ENCODE data around the gene MATCAP1. TPM values are rescaled to one million over a fixed set of nuclear protein-coding genes. Genes with fewer than 3 reads are reported as not detected.
A peak's percentile ranks its signal among the peaks of the same experiment; 100 is the strongest.

MATCAP1 gene
- total and polyA plus RNA-seq, 4 donors: 1.5 to 4.8 (median 3.2) TPM

DNA sequence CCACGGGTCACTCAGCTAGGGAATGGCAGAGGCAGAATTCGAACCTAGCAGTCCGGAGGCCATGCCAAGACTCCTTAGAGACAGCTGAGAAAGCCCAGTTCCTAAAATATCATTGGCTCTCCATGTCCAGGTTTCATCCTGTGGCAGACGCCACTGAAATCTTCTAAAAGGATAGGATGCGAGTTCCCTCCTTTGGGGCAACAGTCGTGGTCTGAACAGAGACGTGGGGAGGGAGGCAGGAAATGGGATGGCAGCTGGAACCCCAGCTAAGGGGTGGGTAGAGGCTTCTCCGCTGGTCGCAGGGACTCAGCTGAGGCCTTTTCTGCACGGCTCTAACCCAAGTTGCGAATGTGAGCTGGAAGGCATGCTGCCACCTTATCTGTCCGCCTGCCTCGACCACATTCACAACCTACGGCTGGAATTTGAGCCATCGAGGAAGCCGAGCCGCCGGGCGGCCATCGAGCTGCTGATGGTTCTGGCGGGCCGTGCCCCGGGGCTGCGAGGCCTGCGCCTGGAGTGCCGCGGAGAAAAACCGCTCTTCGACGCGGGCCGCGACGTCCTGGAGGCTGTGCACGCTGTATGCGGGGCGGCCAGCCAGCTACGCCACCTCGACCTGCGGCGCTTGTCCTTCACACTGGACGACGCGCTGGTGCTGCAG is 21.1 kb downstream of the MATCAP1 start:
- H3K4me1 ChIP-seq (ENCODE audit: control insufficient read depth in 4 of 4, insufficient read depth in 4 of 4, low read length in 3 of 4): peaks cover 26 to 50% (median 41%) of the 10 kb centered on the region in 4 donors
- H3K9me3 ChIP-seq (ENCODE audit: control insufficient read depth in 4 of 4, low read length in 3 of 4): no peaks in the 10 kb centered on the region
- no peak overlapping the region for H3K9ac ChIP-seq (ENCODE audit: low read depth in 1 of 2, low read length in 2 of 2)
- H3K4me3 ChIP-seq (ENCODE audit: low read depth in 1 of 3, low read length in 3 of 3): peak overlapping the region in 1 of 3 donors; percentile 39
- no peak for DNase-seq (ENCODE audit: low spot score)
- WGBS: 36% methylated on average over 44 of the region's 44 CpGs
- H3K27me3 ChIP-seq (ENCODE audit: control insufficient read depth in 4 of 4, insufficient read depth in 4 of 4, low read length in 3 of 4): no peaks in the 10 kb centered on the region
- TF ChIP-seq NR2F2 (IDR thresholded peaks at IDR 0.05): no peak
- H3K36me3 ChIP-seq (ENCODE audit: control insufficient read depth in 4 of 4, insufficient read depth in 3 of 4, low read depth in 1 of 4, low read length in 3 of 4): peaks cover 0 to under 1% (median 0%) of the 10 kb centered on the region in 4 donors
- H3K27ac ChIP-seq (ENCODE audit: low read depth in 1 of 2, low read length in 2 of 2): no peak overlapping the region

DNA sequence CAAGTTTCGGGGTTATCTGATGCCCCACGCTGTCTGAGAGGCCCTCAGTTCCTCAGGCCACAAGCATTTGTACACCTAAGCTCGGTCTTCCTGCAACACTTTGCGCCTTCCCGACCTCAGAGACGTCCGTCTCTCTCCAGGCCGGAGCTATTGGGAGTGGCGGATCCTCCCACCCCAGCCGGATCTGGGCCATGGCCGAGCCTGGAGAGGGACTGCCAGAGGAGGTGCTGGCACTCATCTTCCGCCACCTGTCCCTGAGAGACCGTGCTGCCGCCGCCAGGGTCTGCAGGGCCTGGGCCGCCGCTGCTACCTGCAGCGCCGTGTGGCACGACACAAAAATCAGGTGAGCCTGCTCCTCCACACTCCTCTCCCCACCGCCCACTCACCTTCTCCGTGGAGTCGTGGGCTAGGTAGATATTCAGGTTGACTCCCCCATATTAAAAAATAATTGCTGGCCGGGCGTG is 22.1 kb downstream of the MATCAP1 start:
- no peaks in the 10 kb centered on the region for H3K36me3 ChIP-seq (ENCODE audit: control insufficient read depth in 4 of 4, insufficient read depth in 3 of 4, low read depth in 1 of 4, low read length in 3 of 4)
- DNase-seq (ENCODE audit: low spot score): no peak
- H3K4me1 ChIP-seq (ENCODE audit: control insufficient read depth in 4 of 4, insufficient read depth in 4 of 4, low read length in 3 of 4): peaks cover 26 to 52% (median 41%) of the 10 kb centered on the region in 4 donors
- no peak overlapping the region for H3K27ac ChIP-seq (ENCODE audit: low read depth in 1 of 2, low read length in 2 of 2)
- no peak for TF ChIP-seq TAF1 (conservative IDR thresholded peaks at IDR 0.05)
- no peak for TF ChIP-seq SP1 (IDR thresholded peaks at IDR 0.05)
- TF ChIP-seq, protein P1, sequence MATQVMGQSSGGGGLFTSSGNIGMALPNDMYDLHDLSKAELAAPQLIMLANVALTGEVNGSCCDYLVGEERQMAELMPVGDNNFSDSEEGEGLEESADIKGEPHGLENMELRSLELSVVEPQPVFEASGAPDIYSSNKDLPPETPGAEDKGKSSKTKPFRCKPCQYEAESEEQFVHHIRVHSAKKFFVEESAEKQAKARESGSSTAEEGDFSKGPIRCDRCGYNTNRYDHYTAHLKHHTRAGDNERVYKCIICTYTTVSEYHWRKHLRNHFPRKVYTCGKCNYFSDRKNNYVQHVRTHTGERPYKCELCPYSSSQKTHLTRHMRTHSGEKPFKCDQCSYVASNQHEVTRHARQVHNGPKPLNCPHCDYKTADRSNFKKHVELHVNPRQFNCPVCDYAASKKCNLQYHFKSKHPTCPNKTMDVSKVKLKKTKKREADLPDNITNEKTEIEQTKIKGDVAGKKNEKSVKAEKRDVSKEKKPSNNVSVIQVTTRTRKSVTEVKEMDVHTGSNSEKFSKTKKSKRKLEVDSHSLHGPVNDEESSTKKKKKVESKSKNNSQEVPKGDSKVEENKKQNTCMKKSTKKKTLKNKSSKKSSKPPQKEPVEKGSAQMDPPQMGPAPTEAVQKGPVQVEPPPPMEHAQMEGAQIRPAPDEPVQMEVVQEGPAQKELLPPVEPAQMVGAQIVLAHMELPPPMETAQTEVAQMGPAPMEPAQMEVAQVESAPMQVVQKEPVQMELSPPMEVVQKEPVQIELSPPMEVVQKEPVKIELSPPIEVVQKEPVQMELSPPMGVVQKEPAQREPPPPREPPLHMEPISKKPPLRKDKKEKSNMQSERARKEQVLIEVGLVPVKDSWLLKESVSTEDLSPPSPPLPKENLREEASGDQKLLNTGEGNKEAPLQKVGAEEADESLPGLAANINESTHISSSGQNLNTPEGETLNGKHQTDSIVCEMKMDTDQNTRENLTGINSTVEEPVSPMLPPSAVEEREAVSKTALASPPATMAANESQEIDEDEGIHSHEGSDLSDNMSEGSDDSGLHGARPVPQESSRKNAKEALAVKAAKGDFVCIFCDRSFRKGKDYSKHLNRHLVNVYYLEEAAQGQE (IDR thresholded peaks at IDR 0.05): no peak
- no peak for TF ChIP-seq ZBTB33 (IDR thresholded peaks at IDR 0.05)
- TF ChIP-seq JUND (IDR thresholded peaks at IDR 0.05): no peak
- no peak for TF ChIP-seq FOXA1 (IDR thresholded peaks at IDR 0.05)
- TF ChIP-seq MAX (IDR thresholded peaks at IDR 0.05): no peak
- no peak for TF ChIP-seq NR2F2 (IDR thresholded peaks at IDR 0.05)
- no peak for TF ChIP-seq RXRA (IDR thresholded peaks at IDR 0.05)
- TF ChIP-seq, protein P2, sequence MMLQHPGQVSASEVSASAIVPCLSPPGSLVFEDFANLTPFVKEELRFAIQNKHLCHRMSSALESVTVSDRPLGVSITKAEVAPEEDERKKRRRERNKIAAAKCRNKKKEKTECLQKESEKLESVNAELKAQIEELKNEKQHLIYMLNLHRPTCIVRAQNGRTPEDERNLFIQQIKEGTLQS (IDR thresholded peaks at IDR 0.05): no peak
- no peak overlapping the region for H3K4me3 ChIP-seq (ENCODE audit: low read depth in 1 of 3, low read length in 3 of 3)
- no peak overlapping the region for H3K9ac ChIP-seq (ENCODE audit: low read depth in 1 of 2, low read length in 2 of 2)
- WGBS: 76% methylated on average over 25 of the region's 25 CpGs
- H3K27me3 ChIP-seq (ENCODE audit: control insufficient read depth in 4 of 4, insufficient read depth in 4 of 4, low read length in 3 of 4): no peaks in the 10 kb centered on the region
- H3K9me3 ChIP-seq (ENCODE audit: control insufficient read depth in 4 of 4, low read length in 3 of 4): no peaks in the 10 kb centered on the region

Data from liver (tissue), 9 donors.